Activated CD4-positive, alpha-beta T cell treated with anti-CD3 and anti-CD28 coated beads for 4 hours (primary cell): Measurements from ENCODE around the gene EFTUD2.
A peak's percentile ranks its signal among the peaks of the same experiment; 100 is the strongest.
"Not testable (repeated sequence)": the region's sequence is repeated elsewhere in the genome, so short reads cannot be mapped to it uniquely, and the experiment has no call there.

ENCODE experiments used
- DNase-seq, 2 donors: peaks; one replicate each; pipeline ENCODE4 v3.0.0-alpha.2; 2020

Gene EFTUD2

DNA sequence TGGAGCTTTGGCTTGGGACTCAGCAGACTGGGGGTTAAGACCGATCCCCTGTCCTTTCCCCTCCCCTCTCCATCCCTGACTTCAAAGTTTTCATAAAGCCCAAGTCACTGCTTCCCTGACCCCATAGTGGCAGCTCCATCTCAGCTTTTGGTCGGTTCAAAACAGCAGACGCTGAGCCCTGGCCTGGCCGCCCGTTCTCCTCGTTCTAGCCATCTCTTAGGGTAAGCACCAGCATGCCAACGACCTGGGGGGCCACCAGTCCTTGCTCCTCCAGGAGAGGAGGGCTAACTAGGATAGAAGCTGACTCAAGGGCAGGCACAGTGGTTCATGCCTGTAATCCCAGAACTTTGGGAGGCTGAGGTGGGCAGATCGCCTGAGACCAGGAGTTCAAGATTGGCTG is 53.0 kb downstream of the EFTUD2 start:
- no peak for DNase-seq

DNA sequence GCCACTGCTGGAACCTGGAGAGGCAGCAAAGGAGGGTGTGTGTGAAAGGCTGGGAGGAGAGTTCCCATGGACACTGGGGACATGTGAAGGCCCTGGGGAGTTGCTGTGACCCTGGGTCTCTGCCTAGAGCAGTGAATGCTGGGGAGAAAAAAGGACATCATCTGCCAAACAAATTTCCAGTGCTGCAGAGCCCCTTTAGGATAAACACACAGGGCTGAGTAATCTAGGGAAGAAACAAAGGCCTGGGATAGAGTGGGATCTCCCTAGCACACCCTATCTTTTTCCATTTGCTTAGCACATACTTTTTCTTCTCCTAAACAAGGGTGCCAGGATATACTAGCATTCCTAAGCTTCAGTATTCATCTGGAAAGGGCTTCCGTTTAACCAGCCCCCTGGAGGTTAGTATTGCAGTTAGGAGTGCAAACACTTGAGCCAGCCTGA is 54.8 kb downstream of the EFTUD2 start:
- DNase-seq = no peak

DNA sequence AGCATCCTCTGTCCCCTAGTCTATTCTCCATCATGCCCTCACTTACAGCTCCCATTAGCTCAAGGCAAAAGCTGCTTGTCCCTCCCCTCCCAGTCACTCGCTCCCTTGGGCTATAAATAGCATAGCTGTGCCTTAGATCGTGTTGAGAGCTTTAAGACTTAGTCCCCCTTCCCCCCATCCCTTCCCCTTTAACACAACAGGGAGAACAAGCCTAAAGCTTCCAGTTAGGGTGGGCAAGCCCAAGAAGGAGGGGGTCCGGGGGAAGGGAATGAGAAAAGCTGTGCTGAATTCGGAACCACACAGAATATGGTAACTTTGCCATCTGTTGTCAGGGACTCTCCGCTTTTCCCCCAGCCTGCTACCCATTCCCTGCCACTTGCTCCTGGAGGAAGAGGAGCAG is 56.5 kb downstream of the EFTUD2 start:
- no peak for DNase-seq

DNA sequence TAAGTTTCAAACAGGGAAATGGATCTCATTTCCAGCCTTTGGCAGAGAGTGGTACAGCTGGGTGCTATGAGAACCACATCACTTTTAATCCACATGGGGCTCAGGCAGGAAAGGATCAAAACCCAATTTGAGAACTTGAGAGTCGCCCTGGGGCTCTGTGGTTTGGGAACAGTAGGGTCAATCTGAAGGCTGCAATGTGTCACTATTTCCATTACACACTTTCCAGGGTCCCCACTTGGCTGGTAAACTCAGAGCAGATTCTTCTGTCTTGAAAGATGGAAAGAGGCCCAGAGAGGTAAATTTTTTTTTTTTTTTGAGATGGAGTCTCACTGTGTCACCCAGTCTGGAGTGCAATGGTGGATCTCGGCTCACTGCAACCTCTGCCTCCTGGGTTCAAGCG is 58.3 kb downstream of the EFTUD2 start:
- DNase-seq = no peak

GRCh38 chr17:44840274-44840673 is 59.0 kb downstream of the EFTUD2 start:
- DNase-seq = no peak

- DNase-seq = no peak
These were observed 62.0 kb downstream of the EFTUD2 start for GRCh38 chr17:44837196-44837595.

- no peak for DNase-seq
These were observed 66.4 kb downstream of the EFTUD2 start for GRCh38 chr17:44832805-44833204.

GRCh38 chr17:44831371-44831770 is 67.9 kb downstream of the EFTUD2 start:
- no peak for DNase-seq

DNA sequence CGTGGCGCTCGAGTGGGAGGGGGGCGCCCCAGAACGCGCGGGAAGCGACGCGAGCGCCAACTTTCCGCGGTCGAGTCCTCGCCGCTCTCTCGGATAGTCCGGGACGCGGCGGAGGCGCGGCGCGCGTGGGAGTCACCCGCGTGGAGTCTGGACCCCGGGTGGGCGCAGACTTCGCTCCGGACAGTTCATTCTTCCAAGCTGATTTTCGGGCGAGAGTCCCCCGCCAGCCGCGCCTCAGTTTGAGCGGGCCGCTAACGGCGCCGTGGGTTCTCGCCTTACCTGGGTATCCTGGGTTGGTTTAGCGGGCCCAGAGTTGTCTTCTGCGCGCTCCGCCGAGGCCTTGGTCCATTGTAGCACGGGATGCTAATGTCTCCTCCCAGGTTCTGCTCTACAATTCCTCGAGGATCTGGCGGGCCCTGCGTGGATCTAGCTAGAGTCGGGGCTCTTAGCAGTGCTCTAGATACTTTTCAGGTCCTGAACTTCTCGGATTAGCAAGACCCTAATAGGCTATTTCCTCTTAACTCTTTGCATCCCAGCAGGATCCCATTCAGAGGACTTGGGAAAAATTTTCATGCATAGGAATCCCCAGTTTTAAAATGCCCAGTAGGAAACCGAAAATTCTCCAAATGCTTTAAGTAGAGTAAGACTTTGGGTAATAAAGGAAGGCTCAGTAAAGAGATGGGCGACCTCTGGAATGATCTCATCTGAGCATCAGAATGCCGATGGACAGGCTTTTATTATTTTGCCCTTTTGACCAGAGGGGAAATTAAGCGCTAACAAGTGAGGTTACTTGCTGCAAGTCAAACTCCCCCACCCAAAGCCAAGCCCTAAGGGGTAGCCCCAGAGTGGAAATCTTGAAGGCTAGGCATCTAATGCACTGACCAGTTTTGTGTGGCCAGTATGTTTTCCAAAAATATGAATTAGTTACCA is 68.6 kb downstream of the EFTUD2 start:
- peak; percentile 28 to 29 for DNase-seq

GRCh38 chr17:44829523-44830358 is 69.5 kb downstream of the EFTUD2 start, which contains the start of gene GJC1:
Gene GJC1 (minus strand): TSS chr17:44830287. CDS start chr17:44805817, 24,470 bp downstream.
- DNase-seq = peak in 1 of 2 donors; percentile 34

- peak in 1 of 2 donors; percentile 8 for DNase-seq
These were observed 70.2 kb downstream of the EFTUD2 start for GRCh38 chr17:44828919-44829522.

DNA sequence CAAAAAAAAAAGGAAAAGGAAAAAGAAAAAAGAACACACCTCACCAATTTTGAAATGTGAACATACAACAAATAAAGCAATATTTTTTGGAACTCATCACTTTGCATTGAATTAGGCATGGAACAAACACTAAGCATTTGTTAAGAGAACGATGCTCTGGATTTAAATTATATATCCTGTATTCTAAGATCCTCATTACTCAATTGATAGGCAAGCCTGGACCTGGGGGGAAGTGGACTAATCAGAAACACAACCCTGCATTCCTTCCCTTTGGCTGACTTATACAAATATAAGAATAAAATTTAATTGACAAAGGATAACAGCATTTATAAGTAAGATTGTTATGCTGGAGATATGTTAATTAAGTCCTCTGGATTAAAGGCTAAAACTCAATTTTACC is 71.4 kb downstream of the EFTUD2 start:
- DNase-seq = no peak

DNA sequence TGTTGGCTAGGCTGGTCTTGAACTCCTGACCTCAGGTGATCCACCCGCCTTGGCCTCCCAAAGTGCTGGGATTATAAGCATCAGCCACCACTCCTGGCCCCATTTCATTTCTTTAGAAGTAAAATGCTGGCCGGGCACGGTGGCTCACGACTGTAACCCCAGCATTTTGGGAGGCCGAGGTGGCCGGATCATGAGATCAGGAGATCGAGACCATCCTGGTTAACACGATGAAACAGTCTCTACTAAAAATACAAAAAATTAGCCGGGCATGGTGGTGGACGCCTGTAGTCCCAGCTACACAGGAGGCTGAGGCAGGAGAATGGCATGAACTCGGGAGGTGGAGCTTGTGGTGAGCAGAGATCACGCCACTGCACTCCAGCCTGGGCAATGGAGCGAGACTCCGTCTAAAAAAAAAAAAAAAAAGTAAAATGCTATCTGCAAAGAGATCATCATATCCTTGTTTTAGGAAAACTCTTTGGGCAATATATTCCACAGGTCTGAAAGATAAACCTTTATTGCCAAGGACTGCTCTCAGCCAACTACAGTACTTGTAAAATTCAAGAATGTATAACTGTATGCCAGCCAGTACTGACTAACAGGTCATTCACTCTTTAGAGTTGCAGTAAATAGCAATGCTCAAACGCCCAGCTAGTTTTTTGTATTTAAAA is 73.0 kb downstream of the EFTUD2 start:
- no peak for DNase-seq

DNA sequence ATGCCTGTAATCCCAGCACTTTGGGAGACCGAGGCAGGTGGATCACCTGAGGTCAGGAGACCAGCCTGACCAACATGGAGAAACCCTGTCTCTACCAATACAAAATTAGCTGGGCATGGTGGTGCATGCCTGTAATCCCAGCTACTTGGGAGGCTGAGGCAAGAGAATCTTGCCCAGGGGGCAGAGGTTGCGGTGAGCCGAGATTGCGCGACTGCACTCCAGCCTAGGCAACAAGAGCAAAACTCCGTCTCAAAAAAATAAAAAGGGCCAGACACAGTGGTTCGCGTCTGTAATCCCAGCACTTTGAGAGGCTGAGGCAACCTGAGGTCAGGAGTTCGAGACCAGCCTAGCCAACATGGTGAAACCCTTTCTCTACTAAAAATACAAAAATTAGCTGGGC is 74.0 kb downstream of the EFTUD2 start:
- DNase-seq = not testable (repeated sequence)

DNA sequence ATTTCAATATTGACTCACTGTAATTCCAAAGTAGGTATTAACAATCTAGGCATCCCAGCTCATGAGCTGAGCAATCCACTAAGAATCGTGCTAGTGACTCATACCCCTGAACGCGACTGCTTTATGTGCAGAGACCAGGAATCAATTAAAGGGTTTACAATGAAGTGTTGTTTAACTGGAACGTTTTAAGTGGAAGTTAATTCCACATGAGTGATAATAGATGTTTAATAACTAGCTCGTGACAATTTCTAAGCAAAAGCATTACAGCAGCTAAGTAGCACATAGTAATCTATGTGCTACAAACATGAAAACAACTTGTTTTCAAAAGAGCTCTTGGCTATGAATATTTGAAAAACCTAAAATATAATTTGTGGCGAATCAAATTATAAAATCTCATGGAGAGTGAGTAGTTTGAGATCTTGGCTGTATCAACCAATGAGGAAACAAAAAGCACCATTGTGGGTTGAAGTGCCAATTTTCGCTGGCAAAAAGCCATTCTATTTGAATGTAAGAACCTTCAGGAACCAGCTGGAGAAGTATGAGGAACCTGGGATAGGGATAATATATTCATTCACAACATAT is 78.5 kb downstream of the EFTUD2 start:
- DNase-seq = no peak

GRCh38 chr17:44818508-44818907 is 80.7 kb downstream of the EFTUD2 start:
- DNase-seq = not testable (repeated sequence)

- DNase-seq = no peak
These were observed 87.0 kb downstream of the EFTUD2 start for GRCh38 chr17:44812263-44812662.

GRCh38 chr17:44808656-44809388 is 90.4 kb downstream of the EFTUD2 start:
- DNase-seq = not testable (repeated sequence)

GRCh38 chr17:44808156-44808555 is 91.1 kb downstream of the EFTUD2 start:
- no peak for DNase-seq

GRCh38 chr17:44807817-44808155 is 91.5 kb downstream of the EFTUD2 start:
- no peak for DNase-seq

GRCh38 chr17:44807093-44807816 is 92.0 kb downstream of the EFTUD2 start:
- no peak for DNase-seq
